ENCODE data around the gene SPPL2C.

Gene SPPL2C

DNA sequence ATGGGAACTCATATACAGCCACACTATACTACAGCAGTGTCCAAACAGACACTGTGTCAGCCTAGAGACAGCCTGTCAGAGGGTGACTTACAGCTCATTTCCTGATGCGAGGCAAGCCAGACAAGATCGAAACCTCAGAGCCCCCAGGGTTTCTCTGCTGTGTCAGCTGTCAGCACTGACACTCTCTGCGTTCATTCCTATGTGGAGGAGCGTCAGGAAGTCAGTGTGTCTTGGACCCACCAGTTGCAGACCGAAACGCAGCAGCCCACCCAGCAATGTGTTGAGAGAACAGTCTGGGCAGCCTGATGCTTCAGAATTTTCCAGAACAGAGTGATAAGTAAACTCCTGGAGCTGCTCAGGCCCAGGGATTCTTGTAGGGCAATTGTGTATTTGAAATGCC lies 29.0 kb downstream of the SPPL2C start:
- no peak overlapping the region for H3K4me2 ChIP-seq (ENCODE audit: low read depth, low read length, poor library complexity, severe bottlenecking)
- H3K79me2 ChIP-seq (ENCODE audit: insufficient read depth, low read length), result no peaks in the 10 kb centered on the region
- H3F3A ChIP-seq (ENCODE audit: insufficient read depth), result no peaks in the 10 kb centered on the region
- no peak overlapping the region for H3K9ac ChIP-seq (ENCODE audit: low read length)
- H3K27ac ChIP-seq (ENCODE audit: low read depth, low read length), result no peak overlapping the region
- no peaks in the 10 kb centered on the region for H4K20me1 ChIP-seq (ENCODE audit: low read depth, low read length)
- no peak overlapping the region for H2AFZ ChIP-seq (ENCODE audit: low read depth, low read length, severe bottlenecking)
- no peaks in the 10 kb centered on the region for H3K9me3 ChIP-seq (ENCODE audit: insufficient read depth, low read length)
- H3K9me2 ChIP-seq (replicated peaks; ENCODE audit: insufficient read depth, low read length), result no peaks in the 10 kb centered on the region
- TF ChIP-seq CTCF (IDR thresholded peaks at IDR 0.05; ENCODE audit: insufficient read depth, low read length, poor library complexity, severe bottlenecking), result no peak
- TF ChIP-seq EZH2phosphoT487 (conservative IDR thresholded peaks at IDR 0.05; ENCODE audit: low read length), result no peak
- H3K4me3 ChIP-seq (ENCODE audit: insufficient read depth, low read length, poor library complexity, severe bottlenecking), result no peak overlapping the region
- no peaks in the 10 kb centered on the region for H3K36me3 ChIP-seq (ENCODE audit: low read length)
- H3K27me3 ChIP-seq (ENCODE audit: low read length), result no peaks in the 10 kb centered on the region

GRCh38 chr17:45874151-45874550 lies 29.5 kb downstream of the SPPL2C start:
- no peaks in the 10 kb centered on the region for H3K9me2 ChIP-seq (replicated peaks; ENCODE audit: insufficient read depth, low read length)
- no peak overlapping the region for H3K4me2 ChIP-seq (ENCODE audit: low read depth, low read length, poor library complexity, severe bottlenecking)

DNA sequence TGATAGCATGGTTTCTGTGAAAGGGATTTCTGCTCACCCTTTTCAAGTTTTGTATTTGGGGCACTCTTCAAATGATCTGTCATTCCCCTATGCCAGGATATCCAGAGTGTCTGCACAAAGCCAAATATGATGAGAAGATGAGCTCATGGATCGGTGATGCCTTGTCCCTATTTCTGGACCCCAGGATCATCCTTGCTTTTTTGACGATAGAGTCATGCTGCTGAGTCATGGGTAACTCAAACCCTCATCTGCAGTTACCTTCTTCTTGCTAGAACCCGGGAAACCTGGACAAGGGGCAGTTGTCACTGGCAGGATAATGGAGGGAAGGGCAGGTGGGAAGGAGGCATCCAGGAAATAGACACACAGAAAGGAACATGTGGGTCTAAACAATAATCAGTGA lies 31.9 kb downstream of the SPPL2C start:
- Histone ChIP-seq H3K9me2 (replicated peaks; ENCODE audit: insufficient read depth, low read length) (no peaks in the 10 kb centered on the region), H2AFZ (ENCODE audit: low read depth, low read length, severe bottlenecking) (no peak overlapping the region), H4K20me1 (ENCODE audit: low read depth, low read length) (no peaks in the 10 kb centered on the region), H3K27me3 (ENCODE audit: low read length) (no peaks in the 10 kb centered on the region), H3K36me3 (ENCODE audit: low read length) (no peaks in the 10 kb centered on the region), H3K4me2 (ENCODE audit: low read depth, low read length, poor library complexity, severe bottlenecking) (no peak overlapping the region), H3K9me3 (ENCODE audit: insufficient read depth, low read length) (no peaks in the 10 kb centered on the region), H3K4me3 (ENCODE audit: insufficient read depth, low read length, poor library complexity, severe bottlenecking) (no peak overlapping the region), H3K9ac (ENCODE audit: low read length) (no peak overlapping the region), H3K27ac (ENCODE audit: low read depth, low read length) (no peak overlapping the region), H3K79me2 (ENCODE audit: insufficient read depth, low read length) (no peaks in the 10 kb centered on the region), H3F3A (ENCODE audit: insufficient read depth) (no peaks in the 10 kb centered on the region)
- no peak for TF ChIP-seq EZH2phosphoT487 (conservative IDR thresholded peaks at IDR 0.05; ENCODE audit: low read length)
- no peak for TF ChIP-seq CTCF (IDR thresholded peaks at IDR 0.05; ENCODE audit: insufficient read depth, low read length, poor library complexity, severe bottlenecking)

More at GRCh38 chr17:45874151-45874550, 29.5 kb downstream of the SPPL2C start:
- no peak overlapping the region for H3K4me3 ChIP-seq (ENCODE audit: insufficient read depth, low read length, poor library complexity, severe bottlenecking)
- H3K9ac ChIP-seq (ENCODE audit: low read length), result no peak overlapping the region
- H3K27ac ChIP-seq (ENCODE audit: low read depth, low read length), result no peak overlapping the region
- no peaks in the 10 kb centered on the region for H3F3A ChIP-seq (ENCODE audit: insufficient read depth)
- H3K36me3 ChIP-seq (ENCODE audit: low read length), result no peaks in the 10 kb centered on the region
- H3K27me3 ChIP-seq (ENCODE audit: low read length), result no peaks in the 10 kb centered on the region
- no peaks in the 10 kb centered on the region for H3K79me2 ChIP-seq (ENCODE audit: insufficient read depth, low read length)
- TF ChIP-seq EZH2phosphoT487 (conservative IDR thresholded peaks at IDR 0.05; ENCODE audit: low read length), result no peak
- no peak for TF ChIP-seq CTCF (IDR thresholded peaks at IDR 0.05; ENCODE audit: insufficient read depth, low read length, poor library complexity, severe bottlenecking)
- no peaks in the 10 kb centered on the region for H3K9me3 ChIP-seq (ENCODE audit: insufficient read depth, low read length)
- no peaks in the 10 kb centered on the region for H4K20me1 ChIP-seq (ENCODE audit: low read depth, low read length)
- H2AFZ ChIP-seq (ENCODE audit: low read depth, low read length, severe bottlenecking), result no peak overlapping the region
